Non-pigmented ciliary epithelial cell (primary cell): ENCODE measurements around the gene JAKMIP2.
"Not testable (repeated sequence)": the region's sequence is repeated elsewhere in the genome, so short reads cannot be mapped to it uniquely, and the experiment has no call there.

Experiments
- DNase-seq: peaks from one replicate; pipeline ENCODE4 v3.0.0-alpha.2; 2010; ENCODE audit warnings: low read depth

Gene JAKMIP2

DNA sequence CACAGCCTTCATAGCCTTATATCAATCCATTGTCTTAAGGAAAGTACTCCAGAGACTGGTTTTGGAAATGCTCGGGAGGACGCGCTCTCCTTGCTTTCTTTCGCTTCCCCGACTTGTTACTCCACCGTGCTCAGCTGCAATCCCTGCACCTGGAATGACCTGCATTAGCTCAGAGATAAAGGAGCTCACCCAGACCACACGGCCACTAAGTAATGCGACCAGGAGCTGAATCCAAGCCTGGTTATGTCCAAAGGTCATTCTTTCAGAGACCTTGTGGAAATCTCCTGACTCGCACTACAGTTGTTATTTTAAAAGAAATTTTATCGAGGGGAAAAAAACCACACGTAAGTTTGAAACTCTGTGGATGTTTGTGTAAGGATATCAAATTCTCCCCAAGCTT, 137.3 kb downstream of the JAKMIP2 start:
- no peak for DNase-seq

DNA sequence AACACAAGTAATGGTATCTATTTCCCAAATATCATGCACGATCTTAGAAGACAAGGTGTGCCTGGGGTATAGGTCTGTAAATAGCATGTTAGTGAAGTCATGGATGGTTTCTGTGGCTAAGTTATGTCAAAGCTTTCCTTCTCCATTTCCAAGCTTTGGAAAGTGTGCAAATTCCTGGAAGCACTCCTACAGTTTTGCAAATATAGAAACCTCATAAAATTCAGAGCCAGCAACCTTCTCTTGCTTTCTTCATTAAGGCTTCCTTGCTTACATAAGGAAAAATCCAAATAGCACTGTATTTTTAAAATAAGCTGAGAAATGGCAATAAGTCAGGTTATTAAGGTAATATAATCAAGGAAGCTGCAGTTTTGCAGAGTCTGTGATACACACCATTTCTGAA, 138.1 kb downstream of the JAKMIP2 start:
- DNase-seq, result no peak

DNA sequence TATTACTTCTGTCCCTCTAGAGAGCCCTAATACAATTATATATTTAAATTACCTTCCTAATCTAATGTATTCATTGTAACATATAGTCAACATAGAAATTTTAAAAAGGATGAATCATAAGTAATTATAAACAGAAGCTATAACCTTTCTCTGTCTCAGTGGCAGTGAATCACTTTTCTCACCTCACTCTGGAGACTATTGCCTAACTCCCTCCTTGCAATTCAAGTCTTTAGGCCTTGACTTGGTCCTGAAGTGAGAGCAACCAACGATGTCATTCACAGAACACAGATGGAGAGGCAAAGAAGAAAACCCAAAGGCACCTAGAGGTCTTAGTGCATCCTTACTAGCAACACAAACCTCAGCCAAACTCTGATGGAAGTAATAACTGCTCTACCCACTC, 139.4 kb downstream of the JAKMIP2 start:
- DNase-seq, result no peak

DNA sequence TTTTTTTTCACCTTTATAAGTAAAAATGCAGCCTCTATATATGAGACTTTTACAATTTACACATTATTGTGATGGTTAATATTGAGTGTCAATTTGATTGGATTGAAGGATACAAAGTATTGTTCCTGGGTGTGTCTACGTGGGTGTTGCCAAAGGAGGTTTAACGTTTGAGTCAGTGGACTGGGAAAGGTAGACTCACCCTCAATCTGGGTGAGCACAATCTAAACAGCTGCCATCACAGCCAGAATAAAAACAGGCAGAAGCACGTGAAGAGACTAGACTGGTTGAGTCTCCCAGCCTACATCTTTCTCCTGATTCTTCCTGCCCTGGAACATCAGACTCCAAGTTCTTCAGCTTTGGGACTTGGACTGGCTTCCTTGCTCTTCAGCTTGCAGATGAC, 139.9 kb downstream of the JAKMIP2 start:
- DNase-seq, result no peak

DNA sequence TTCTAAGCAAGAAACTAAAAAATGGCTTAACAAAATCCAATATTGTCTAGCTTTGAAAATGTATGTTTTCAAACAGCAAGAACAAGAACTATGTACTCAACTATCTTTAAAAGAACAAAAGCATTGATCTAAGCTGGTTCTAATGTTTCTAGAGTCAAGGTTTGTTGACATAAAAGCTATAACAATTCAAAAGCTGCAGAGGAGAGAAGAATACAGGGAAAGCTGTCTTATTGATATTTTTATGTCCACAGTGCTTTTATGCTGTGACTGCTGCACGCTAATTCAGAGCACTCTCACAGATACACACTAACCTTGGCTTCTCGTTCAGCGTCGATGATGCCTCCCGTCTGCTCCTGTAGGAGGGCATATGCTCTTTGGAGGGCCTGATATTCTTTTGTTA, 143.2 kb downstream of the JAKMIP2 start:
- DNase-seq, result no peak

DNA sequence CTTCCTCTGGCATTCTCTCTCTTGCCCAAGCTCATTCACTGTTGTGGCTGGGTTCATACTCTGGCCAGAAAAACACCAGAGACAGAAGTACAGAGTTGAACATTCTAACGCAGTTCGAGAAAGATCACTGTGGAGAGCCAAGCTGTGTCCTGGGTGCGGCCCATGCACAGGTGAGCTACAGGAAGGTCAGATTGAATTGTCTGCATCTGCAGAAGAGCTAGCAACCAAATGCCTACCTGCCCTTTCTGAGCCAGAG, 145.9 kb downstream of the JAKMIP2 start:
- DNase-seq, result no peak

DNA sequence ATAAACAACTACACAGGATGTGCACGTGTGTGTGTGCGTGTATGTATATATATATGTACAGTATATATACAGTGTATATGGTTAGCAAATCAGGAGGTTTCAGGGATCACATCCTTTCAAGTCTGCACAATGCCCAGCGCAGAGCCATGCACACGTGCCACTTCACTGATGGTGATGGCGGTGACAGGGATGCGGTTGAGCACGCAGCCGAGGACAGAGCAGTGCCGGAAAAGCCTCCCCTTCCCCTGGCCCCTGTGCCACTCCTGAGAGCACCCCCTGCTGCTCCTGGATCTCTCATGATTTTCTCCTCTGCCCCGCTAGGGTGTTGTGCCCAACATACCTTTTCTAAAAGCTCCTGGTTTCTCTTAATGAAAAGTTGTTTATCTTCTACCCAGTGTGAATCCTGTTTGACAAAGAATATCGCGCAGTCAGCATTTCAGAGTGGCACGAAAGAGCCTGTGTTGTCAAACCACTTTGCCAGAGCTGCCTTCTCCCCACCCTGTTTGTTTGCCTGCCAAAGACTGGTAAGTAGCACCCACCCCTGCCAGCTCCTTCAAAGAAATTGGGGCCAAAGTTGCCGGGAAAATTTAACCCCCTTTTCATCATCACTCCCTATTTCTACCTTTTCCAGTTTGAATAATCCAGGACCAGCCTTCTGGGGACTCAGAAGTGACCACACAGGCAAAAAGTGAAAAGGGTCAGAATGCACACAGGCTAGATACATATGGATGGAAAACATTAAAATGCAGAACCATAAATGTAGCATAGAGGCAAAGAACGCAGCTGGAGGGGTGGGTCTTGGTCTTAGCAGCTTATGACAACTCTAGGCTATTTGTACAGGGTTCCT, 146.4 kb downstream of the JAKMIP2 start:
- DNase-seq, result no peak

DNA sequence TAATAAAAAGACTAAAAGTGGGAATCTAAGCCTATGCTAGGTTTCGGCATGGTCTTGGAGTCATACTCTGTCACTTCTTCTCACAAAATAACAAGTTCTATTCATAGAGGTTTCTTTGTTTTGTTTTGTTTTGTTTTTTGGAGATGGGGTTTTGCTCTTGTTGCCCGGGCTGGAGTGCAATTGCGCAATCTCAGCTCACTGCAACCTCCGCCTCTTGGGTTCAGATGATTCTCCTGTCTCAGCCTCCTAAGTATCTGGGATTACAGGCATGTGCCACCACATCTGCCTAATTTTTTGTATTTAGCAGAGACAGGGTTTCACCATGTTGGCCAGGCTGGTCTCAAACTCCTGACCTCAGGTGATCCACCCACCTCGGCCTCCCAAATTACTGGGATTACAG, 147.1 kb downstream of the JAKMIP2 start:
- DNase-seq, result not testable (repeated sequence)

DNA sequence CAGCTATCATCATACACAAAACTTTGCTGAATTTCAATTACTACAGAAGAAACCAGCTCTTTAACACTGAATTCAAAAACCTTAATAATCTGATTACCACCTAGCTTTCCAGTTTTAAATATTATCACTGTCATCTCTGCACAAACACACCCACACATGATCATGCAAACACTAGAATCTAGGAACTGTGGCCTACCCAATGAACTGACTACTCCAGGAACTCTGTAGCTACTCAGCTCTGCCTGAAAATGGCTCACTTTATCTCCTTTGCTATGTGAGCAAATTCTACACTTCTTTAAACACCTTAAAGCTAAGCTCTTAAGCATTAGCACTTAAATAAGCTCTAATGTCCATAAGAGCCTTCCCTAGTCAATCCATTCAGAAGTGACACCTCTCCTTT, 149.4 kb downstream of the JAKMIP2 start:
- no peak for DNase-seq

DNA sequence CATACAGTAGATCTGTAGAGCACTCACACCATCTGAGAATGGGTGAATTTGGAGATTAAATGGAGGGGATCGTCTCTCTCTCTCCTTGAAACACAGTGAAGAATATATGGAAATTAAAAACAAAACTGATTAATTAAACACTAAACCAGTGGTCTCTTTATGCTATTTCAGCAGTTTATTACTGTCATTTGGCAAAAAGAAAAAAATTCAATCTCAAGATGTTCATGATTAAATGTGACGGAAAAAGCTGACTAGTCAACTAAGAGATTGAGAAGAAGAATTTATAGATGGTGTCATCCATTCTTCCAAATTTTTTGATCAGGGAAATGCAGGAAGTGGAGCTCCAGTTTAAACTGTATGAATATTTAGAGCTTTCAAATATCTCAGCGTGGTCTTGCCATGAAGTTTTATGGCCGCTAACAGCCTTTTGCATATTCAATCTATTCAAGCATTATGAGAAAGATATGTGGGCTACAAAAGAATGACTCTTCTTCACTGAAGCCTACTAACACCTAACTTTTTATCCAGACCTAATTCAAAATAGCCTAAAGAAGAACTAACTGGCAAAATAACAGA, 151.0 kb downstream of the JAKMIP2 start:
- DNase-seq, result no peak

DNA sequence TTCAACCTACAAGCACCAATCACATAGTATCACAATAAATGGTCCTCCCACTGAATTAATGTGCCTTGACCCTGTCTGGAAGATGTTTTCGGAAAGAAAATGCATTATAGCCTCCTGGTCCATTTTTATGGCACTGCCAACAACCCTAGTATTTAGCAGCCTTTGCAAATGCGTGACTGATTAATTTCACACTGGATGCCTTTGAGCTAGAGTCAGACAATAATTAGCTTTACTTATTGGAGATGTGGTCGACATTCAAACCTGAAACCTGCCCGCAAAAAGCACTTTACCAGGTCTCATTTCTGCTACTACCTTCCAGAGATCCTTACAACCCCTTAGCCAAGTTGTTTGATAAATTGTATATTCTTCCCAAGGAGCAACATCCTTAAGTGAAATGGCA, 153.3 kb downstream of the JAKMIP2 start:
- no peak for DNase-seq

DNA sequence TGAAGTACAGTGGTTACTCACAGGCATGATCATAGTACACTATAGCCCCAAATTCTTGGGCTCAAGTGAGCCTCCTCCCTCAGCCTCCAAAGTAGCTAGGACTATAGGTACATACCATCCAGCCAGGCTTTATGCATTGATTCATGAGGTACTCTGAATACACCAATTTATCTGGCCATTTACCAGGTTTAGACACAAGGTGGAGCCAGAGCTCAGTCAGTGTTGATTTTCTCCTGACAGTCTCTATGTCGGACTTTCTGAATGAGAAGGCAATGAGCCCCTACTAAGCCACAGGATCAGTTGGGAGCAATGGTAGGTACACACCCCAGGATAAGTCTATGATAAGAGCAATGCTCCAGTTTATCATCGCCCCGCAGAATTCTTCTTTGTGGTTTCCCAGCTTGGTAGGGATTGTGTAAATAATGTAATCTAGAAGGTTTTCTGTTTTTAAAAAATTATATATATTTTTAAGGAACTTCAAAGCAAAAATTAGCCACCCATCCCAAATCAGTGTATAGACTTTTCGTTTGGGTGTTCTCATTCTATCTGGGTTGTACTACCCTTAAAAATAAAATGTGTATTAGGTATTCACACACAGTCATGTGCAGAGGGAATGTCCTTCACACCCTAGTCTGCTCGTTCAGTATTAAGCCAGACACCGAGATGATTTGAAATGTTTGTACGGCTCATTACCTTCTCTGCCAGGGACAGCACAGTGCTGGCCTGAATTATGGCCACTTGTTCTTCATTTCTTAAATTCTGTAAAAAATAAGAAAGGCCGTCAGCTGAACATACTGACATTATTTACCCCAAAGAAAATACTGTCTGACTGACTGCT, 154.3 kb downstream of the JAKMIP2 start:
- peak; percentile 20 for DNase-seq

DNA sequence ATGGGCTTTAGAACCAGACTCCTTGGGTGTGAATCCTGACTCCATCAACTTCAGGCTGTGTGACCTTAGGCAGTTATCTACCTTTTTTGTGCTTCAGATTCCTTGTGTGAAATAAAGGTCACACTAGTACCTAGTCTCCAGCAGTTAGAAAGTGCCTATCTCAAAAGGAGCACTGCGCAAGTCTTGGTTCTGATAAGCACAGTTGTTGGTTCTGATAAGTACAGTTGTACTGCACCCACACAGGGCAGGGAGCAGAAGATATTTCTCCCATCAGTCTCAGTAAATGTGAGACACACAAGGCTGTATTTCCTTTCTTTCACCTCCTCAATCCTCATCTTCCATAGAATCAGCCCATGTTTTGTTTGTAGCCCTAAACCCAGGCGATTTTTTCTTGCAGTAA, 156.1 kb downstream of the JAKMIP2 start:
- no peak for DNase-seq

DNA sequence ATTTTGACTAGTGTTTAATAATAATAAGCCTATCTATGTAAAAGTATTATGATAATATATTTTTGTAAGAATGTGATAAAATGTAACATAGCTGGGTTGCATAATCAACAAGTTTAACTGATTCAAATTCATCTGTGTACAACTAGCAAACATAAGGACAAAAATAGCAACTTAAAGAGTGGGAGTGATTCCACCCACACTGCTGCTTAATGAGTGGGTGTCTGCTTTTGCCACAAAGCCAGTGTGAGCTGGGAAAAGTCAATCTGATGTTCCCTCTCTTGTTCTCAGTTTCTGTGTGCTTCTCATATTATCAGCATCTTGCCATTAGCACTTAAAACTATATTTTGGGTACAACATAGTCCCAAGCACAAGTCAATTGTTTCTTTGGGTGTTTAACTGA, 161.5 kb downstream of the JAKMIP2 start:
- no peak for DNase-seq

DNA sequence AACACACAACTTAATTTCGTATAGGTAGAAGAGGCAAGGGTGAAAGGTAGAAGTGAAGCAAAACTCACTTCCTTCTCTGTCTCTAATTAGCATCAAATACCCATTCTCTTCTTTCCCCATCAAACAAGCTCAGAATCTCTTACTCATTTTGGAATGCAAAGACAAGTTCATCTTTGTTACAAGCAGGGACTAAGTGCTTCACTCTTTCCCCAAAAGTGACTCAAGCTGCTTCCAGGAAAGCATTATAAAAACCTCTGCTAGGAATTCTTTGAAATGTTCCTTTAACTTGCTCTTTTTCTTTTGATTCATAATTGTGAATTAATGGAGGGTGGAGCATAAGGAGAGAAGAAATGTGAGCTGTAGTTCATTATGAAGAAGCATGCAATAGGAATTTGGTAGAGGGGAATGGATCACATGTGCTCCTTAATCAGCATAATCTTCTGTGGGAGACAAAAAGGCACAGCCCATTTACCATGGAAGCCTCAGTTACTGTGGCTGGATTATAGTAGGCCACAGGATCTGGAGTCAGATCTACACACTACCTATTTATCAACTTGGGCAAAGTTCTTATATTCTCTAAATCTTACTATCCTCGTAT, 163.1 kb downstream of the JAKMIP2 start:
- no peak for DNase-seq

DNA sequence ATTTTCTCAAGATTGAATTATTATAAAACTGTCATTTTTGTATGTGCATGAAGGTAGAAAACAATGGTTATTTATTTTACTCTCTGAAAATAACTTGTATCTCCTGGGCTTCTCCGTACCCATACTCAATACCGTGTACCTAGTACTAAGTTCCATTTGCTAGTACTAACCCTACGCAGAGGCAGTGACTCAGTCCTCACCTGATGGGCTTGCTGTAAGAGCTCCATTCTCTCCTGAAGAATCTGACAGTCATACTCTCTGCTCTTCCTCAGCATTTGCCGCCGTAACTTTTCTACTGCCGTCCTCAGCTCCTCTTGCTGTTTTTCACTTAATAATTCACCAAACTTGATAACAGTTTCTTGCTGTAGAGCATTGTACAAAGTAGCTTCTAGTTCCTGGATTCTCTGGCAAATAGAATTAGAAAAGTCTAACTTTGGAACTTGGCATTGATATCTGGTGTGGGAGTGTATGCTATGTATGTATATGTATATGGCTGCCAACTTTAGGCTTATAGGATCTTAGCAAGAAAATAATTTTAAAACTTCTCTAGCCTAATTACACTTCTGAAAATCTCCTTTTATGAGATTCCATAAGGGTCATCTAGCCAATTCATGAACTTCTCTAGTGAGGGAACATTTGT, 164.7 kb downstream of the JAKMIP2 start:
- no peak for DNase-seq

DNA sequence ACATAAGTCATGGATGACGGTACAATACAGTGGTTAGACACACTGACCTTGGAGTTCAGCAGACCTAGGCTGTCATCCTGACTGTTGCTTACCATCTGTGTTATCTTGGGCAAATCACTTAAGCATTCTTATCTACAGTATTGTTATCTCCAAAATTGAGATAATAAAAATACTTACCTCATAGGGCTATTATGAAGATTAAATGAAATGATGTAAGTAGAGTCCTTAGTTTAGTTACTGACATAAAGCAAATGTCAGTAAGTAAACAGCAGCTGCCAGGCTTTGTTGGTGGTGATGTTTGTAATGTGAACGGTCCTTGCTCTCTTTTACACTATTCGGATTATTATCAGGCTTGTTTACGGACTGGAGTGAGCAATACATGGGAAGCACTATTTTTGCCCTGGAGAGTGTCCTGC, 165.3 kb downstream of the JAKMIP2 start:
- DNase-seq, result peak; percentile 55

DNA sequence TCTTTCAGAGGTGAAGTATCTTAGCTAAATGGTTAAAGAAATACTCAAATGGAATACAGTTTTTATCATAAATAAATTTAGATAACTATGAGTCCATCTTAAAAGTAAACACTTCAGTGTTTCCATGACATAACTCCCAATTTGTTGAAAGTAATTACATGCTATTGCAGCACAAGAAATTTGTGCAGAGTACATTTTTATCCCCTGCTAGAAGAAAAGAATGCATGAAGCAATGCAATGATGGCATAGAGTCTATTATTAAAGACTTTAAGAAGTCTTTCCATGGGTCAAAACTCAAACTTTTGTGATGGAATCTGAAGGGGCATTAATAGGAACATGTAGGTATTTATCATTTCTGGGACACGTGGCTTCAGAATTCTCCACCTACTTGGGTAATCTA, 166.1 kb downstream of the JAKMIP2 start:
- DNase-seq, result no peak

DNA sequence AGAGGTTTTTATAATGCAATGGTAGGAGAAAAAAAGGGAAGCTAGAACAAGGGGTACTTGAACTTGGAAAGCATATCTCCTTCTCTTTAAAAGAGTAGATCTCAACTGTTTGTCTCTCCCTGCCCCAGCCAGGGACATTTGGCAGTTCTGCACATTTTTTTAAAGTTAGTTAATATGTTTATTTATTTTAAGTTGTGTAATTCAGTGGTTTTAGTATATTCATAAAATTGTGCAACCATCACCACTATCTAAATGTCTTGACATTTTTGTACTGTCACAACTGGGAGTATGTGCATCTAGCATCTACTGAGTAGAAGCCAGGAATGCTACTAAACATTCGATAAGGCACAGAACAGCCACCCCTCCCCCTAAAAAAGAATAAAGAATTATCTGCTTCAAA, 169.2 kb downstream of the JAKMIP2 start:
- peak; percentile 43 for DNase-seq

DNA sequence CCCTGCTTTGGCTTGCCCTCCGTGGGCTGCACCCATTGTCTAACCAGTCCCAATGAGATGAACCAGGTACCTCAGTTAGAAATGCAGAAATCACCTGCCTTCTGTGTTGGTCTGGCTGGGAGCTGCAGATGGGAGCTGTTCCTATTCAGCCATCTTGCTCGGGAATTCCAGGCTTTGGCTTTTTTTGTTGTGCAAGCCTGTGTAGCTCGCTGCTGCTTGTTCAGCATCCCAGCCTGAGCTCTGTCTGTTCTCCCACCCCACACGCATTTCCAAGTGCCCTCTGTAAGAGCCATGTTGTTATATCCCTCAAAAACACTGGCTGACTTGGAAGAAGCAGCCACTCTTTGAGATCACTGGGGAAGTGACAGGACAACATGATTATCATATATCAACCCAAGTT, 171.0 kb downstream of the JAKMIP2 start:
- DNase-seq, result no peak

DNA sequence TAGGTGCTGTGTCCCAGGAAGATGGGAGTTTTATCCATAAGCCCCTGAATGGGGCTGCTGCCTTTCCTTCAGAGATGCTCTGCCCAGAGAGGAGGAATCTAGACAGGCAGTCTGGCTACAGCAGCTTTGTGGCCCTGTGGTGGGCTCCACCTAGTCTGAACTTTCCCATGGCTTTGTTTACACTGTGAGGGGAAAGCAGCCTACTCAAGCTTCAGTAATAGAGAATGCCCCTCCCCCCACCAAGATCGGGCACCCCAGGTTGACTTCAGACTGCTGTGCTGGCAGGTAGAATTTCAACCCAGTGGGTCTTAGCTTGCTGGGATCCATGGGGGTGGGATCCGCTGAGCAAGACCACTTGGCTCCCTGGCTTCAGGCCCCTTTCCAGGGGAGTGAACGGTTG, 171.7 kb downstream of the JAKMIP2 start:
- DNase-seq, result no peak

DNA sequence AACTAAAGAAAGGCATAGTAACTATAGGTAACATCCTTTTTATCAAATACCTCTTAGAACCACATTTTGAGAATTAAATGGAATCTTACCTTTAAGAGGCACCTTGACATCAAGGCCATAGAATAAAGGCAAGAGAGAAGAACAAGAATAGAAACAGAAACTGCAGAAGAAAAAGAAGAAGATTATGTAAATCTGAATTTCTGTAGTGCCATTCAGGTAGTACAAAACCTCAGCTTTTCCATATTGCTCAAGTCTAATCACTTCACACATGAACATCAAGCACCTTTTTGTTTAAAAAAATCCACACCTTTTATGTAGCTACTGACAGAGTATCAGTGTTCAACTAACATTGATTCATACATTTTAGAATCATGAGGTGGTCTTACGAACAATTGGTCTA, 180.9 kb downstream of the JAKMIP2 start:
- no peak for DNase-seq
